Astrocyte (in vitro differentiated cells and primary cell): ENCODE results near the gene TNFRSF19.
"Not testable (repeated sequence)": the region's sequence is repeated elsewhere in the genome, so short reads cannot be mapped to it uniquely, and the experiment has no call there.

Experiments used
- EZH2 ChIP-seq: IDR thresholded peaks from 2 replicates; pipeline ENCODE4 v1.6.1; 2012; ENCODE audit warnings: mild to moderate bottlenecking, low read length, inconsistent platforms; ENCODE audit not compliant: insufficient read depth
- TF ChIP-seq, protein P1 (sequence below): IDR thresholded peaks from 2 replicates; pipeline ENCODE4 v1.5.1; 2011; ENCODE audit warnings: low read depth, mild to moderate bottlenecking, inconsistent platforms, low read length, moderate library complexity; ENCODE audit not compliant: insufficient read depth

DNA sequence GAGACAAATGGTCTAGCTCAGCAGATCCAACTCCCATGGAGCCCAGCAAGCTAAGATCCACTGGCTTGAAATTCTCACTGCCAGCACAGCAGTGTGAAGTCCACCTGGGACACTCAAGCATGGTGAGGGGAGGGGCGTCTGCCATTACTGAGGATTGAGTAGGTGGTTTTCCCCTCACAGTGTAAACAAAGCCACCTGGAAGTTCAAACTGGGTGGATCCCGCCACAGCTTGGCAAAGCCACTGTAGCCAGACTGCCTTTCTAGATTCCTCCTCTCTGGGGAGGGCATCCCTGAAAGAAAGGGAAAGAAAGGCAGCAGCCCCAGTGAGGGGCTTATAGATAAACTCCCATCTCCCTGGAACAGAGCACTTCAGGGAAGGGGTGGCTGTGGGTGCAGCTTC is 24.1 kb downstream of the TNFRSF19 start:
- TF ChIP-seq EZH2, result not testable (repeated sequence)
- TF ChIP-seq, protein P1, sequence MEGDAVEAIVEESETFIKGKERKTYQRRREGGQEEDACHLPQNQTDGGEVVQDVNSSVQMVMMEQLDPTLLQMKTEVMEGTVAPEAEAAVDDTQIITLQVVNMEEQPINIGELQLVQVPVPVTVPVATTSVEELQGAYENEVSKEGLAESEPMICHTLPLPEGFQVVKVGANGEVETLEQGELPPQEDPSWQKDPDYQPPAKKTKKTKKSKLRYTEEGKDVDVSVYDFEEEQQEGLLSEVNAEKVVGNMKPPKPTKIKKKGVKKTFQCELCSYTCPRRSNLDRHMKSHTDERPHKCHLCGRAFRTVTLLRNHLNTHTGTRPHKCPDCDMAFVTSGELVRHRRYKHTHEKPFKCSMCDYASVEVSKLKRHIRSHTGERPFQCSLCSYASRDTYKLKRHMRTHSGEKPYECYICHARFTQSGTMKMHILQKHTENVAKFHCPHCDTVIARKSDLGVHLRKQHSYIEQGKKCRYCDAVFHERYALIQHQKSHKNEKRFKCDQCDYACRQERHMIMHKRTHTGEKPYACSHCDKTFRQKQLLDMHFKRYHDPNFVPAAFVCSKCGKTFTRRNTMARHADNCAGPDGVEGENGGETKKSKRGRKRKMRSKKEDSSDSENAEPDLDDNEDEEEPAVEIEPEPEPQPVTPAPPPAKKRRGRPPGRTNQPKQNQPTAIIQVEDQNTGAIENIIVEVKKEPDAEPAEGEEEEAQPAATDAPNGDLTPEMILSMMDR, result not testable (repeated sequence)
